ENCODE data around the gene UHRF1.

DNA sequence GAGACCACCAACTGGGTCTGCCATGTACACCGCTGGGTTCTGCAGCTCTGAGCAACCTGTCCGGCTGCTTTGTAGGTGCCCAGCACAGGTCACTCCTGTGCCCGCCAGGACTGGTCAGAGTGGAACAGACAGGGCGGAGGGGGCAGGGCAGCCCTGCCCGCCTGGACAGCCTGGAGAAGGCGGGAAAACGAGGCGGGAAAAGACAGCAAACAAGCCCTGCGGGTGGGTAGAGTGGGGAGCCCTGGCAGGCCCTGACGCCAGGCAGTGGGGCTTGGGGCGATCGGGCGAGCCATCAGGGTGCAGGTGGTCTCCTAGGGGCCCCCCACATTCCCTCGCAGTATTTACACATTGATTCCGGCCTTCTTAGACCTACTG, 533 bp upstream of the UHRF1 start:
- TF ChIP-seq POLR2AphosphoS5 (IDR thresholded peaks at IDR 0.05; ENCODE audit: low read depth, low read length) (no peak), POLR2A (IDR thresholded peaks at IDR 0.05; ENCODE audit: low read depth, low read length) (no peak)
